GM12875 (cell line): Measurements from ENCODE around the gene CETP.

Source experiments
- H3K4me3 ChIP-seq: one replicate; pipeline ENCODE4 v1.5.1; 2011; ENCODE audit warnings: low read depth, low read length, control low read depth
- CTCF ChIP-seq: IDR thresholded peaks from 2 replicates; pipeline ENCODE4 v1.5.1; 2011; ENCODE audit warnings: low read depth, mild to moderate bottlenecking, control low read depth, inconsistent platforms, low read length, moderate library complexity, borderline replicate concordance; ENCODE audit not compliant: insufficient read depth

Gene CETP

GRCh38 chr16:57020651-57021050, 58.9 kb downstream of the CETP start:
- H3K4me3 ChIP-seq: no peak overlapping the region
- TF ChIP-seq CTCF: no peak

- no peak overlapping the region for H3K4me3 ChIP-seq
- no peak for TF ChIP-seq CTCF
These were observed 60.0 kb downstream of the CETP start for GRCh38 chr16:57021757-57022156.

GRCh38 chr16:57022445-57022844, 60.7 kb downstream of the CETP start:
- no peak for TF ChIP-seq CTCF
- H3K4me3 ChIP-seq: no peak overlapping the region

GRCh38 chr16:57023541-57024249, 61.9 kb downstream of the CETP start:
- H3K4me3 ChIP-seq: no peak overlapping the region
- no peak for TF ChIP-seq CTCF

- TF ChIP-seq CTCF: no peak
These were observed 63.3 kb downstream of the CETP start for GRCh38 chr16:57024894-57025680.

GRCh38 chr16:57025941-57026777, 64.4 kb downstream of the CETP start:
- no peak for TF ChIP-seq CTCF

More at GRCh38 chr16:57024894-57025680, 63.3 kb downstream of the CETP start:
- H3K4me3 ChIP-seq: no peak overlapping the region

More at GRCh38 chr16:57025941-57026777, 64.4 kb downstream of the CETP start:
- no peak overlapping the region for H3K4me3 ChIP-seq
